ENCODE data around the gene TPSD1.

GRCh38 chr16:1262210-1262845 is 6.5 kb downstream of the TPSD1 start:
- TF ChIP-seq, protein P1, sequence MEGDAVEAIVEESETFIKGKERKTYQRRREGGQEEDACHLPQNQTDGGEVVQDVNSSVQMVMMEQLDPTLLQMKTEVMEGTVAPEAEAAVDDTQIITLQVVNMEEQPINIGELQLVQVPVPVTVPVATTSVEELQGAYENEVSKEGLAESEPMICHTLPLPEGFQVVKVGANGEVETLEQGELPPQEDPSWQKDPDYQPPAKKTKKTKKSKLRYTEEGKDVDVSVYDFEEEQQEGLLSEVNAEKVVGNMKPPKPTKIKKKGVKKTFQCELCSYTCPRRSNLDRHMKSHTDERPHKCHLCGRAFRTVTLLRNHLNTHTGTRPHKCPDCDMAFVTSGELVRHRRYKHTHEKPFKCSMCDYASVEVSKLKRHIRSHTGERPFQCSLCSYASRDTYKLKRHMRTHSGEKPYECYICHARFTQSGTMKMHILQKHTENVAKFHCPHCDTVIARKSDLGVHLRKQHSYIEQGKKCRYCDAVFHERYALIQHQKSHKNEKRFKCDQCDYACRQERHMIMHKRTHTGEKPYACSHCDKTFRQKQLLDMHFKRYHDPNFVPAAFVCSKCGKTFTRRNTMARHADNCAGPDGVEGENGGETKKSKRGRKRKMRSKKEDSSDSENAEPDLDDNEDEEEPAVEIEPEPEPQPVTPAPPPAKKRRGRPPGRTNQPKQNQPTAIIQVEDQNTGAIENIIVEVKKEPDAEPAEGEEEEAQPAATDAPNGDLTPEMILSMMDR (IDR thresholded peaks at IDR 0.05; ENCODE audit: low read depth, low read length, poor library complexity, severe bottlenecking), result no peak
- no peak for TF ChIP-seq EZH2phosphoT487 (IDR thresholded peaks at IDR 0.05; ENCODE audit: borderline replicate concordance, low read length)

All from DOHH2 (cell line).